H9 (cell line): Measurements from ENCODE around the gene FHOD3. TPM values are rescaled to one million over a fixed set of nuclear protein-coding genes. Genes with fewer than 3 reads are reported as not detected.

Experiments
- DNase-seq: peaks from one replicate; pipeline ENCODE4 v3.0.0-alpha.2; 2017
- H2AFZ ChIP-seq: one replicate; pipeline ENCODE4 v1.6.1; 2013; ENCODE audit warnings: mild to moderate bottlenecking, low read length, control low read depth, moderate library complexity
- H2AK5ac ChIP-seq: 2 replicates; pipeline ENCODE4 v1.6.1; 2013; ENCODE audit warnings: low read length, control low read depth, mixed read lengths; ENCODE audit not compliant: insufficient read length
- H2BK120ac ChIP-seq: one replicate; pipeline ENCODE4 v1.6.1; 2013; ENCODE audit warnings: low read depth, mild to moderate bottlenecking, low read length, control low read depth, inconsistent platforms; ENCODE audit not compliant: poor library complexity, severe bottlenecking
- H2BK12ac ChIP-seq: 2 replicates; pipeline ENCODE4 v1.6.1; 2013; ENCODE audit warnings: low read length, control low read depth, mixed read lengths, low read depth; ENCODE audit not compliant: insufficient read length
- H2BK15ac ChIP-seq: 2 replicates; pipeline ENCODE4 v1.6.1; 2013; ENCODE audit warnings: low read depth, low read length, control low read depth
- H2BK20ac ChIP-seq: one replicate; pipeline ENCODE4 v1.6.1; 2013; ENCODE audit warnings: low read depth, mild to moderate bottlenecking, low read length, control low read depth, inconsistent platforms; ENCODE audit not compliant: poor library complexity, severe bottlenecking
- H2BK5ac ChIP-seq: 2 replicates; pipeline ENCODE4 v1.6.1; 2013; ENCODE audit warnings: low read length, control low read depth, mixed read lengths; ENCODE audit not compliant: insufficient read length
- H3K14ac ChIP-seq: 2 replicates; pipeline ENCODE4 v1.6.1; 2013; ENCODE audit warnings: low read length, control low read depth; ENCODE audit not compliant: insufficient read depth
- H3K18ac ChIP-seq: 2 replicates; pipeline ENCODE4 v1.6.1; 2013; ENCODE audit warnings: low read depth, mild to moderate bottlenecking, mixed read lengths, low read length, control low read depth; ENCODE audit not compliant: insufficient read length
- H3K23ac ChIP-seq: 2 replicates; pipeline ENCODE4 v1.6.1; 2013; ENCODE audit warnings: low read length, control low read depth, mixed read lengths, low read depth; ENCODE audit not compliant: insufficient read length
- H3K23me2 ChIP-seq: 2 replicates; pipeline ENCODE4 v1.6.1; 2013; ENCODE audit warnings: low read depth, mild to moderate bottlenecking, mixed read lengths, low read length, control low read depth; ENCODE audit not compliant: insufficient read length, poor library complexity, severe bottlenecking
- H3K27ac ChIP-seq: 2 replicates; pipeline ENCODE4 v1.5.1; 2013; ENCODE audit warnings: low read length, control low read depth, mixed read lengths, low read depth; ENCODE audit not compliant: insufficient read length
- H3K27me3 ChIP-seq: 2 replicates; pipeline ENCODE4 v1.6.1; 2013; ENCODE audit warnings: low read length, control low read depth, inconsistent platforms; ENCODE audit not compliant: insufficient read depth
- H3K4ac ChIP-seq: 2 replicates; pipeline ENCODE4 v1.6.1; 2013; ENCODE audit warnings: low read depth, mild to moderate bottlenecking, control low read depth, inconsistent platforms, low read length, moderate library complexity
- H3K4me1 ChIP-seq: 2 replicates; pipeline ENCODE4 v1.6.1; 2013; ENCODE audit warnings: low read length, control low read depth, inconsistent platforms; ENCODE audit not compliant: insufficient read depth
- H3K4me2 ChIP-seq: 2 replicates; pipeline ENCODE4 v1.6.1; 2013; ENCODE audit warnings: low read length, control low read depth, mixed read lengths; ENCODE audit not compliant: insufficient read length, insufficient read depth
- H3K56ac ChIP-seq: 2 replicates; pipeline ENCODE4 v1.6.1; 2013; ENCODE audit warnings: low read depth, mild to moderate bottlenecking, mixed read lengths, low read length, control low read depth; ENCODE audit not compliant: insufficient read length
- H3K79me1 ChIP-seq: 2 replicates; pipeline ENCODE4 v1.6.1; 2013; ENCODE audit warnings: low read depth, mild to moderate bottlenecking, moderate library complexity, low read length, control low read depth, inconsistent platforms; ENCODE audit not compliant: insufficient read depth, poor library complexity, severe bottlenecking
- H3K79me2 ChIP-seq: 2 replicates; pipeline ENCODE4 v1.6.1; 2013; ENCODE audit warnings: low read length, control low read depth, inconsistent platforms; ENCODE audit not compliant: insufficient read depth
- H3K9ac ChIP-seq: 2 replicates; pipeline ENCODE4 v1.6.1; 2013; ENCODE audit warnings: low read length, control low read depth, mixed read lengths; ENCODE audit not compliant: insufficient read length; ENCODE audit errors: extremely low read depth
- H3K9me3 ChIP-seq: one replicate; pipeline ENCODE4 v1.6.1; 2013; ENCODE audit warnings: low read depth, low read length, inconsistent platforms; ENCODE audit not compliant: control insufficient read depth
- H3T11ph ChIP-seq: one replicate; pipeline ENCODE4 v1.6.1; 2013; ENCODE audit warnings: mild to moderate bottlenecking, low read length, control low read depth, inconsistent platforms
- H4K20me1 ChIP-seq: one replicate; pipeline ENCODE4 v1.6.1; 2013; ENCODE audit not compliant: control insufficient read depth, insufficient read length, insufficient read depth
- H4K5ac ChIP-seq: 2 replicates; pipeline ENCODE4 v1.6.1; 2013; ENCODE audit warnings: low read depth, mild to moderate bottlenecking, mixed read lengths, low read length, control low read depth; ENCODE audit not compliant: insufficient read length
- H4K8ac ChIP-seq: replicated peaks from 2 replicates; pipeline ENCODE4 v1.6.1; 2013; ENCODE audit warnings: low read length, control low read depth, mixed read lengths, low read depth; ENCODE audit not compliant: insufficient read length
- H4K91ac ChIP-seq: 2 replicates; pipeline ENCODE4 v1.6.1; 2013; ENCODE audit warnings: low read depth, mild to moderate bottlenecking, moderate library complexity, mixed read lengths, low read length, control low read depth; ENCODE audit not compliant: insufficient read length
- H3K27ac Mint-ChIP-seq, 3 experiments: 2 replicates in 2 of 3; 3 replicates in 1 of 3; pipeline ENCODE4 v1.8.0; 2020 to 2021; ENCODE audit warnings: mixed read lengths in 3 of 3, mild to moderate bottlenecking in 1 of 3, moderate library complexity in 1 of 3
- H3K27me3 Mint-ChIP-seq: 2 replicates; pipeline ENCODE4 v1.8.0; 2021; ENCODE audit warnings: low read depth, mild to moderate bottlenecking, moderate library complexity, mixed read lengths
- H3K36me3 Mint-ChIP-seq, 3 experiments: 2 replicates in 2 of 3; 3 replicates in 1 of 3; pipeline ENCODE4 v1.8.0; 2020 to 2021; ENCODE audit warnings: low read depth in 3 of 3, mixed read lengths in 3 of 3; ENCODE audit not compliant: insufficient read depth in 1 of 3
- H3K4me1 Mint-ChIP-seq, 2 experiments: 2 replicates each; pipeline ENCODE4 v1.8.0; 2020; ENCODE audit warnings: mixed read lengths in 2 of 2
- H3K4me3 Mint-ChIP-seq, 2 experiments: 2 replicates in 1 of 2; 3 replicates in 1 of 2; pipeline ENCODE4 v1.8.0; 2020 to 2021; ENCODE audit warnings: mild to moderate bottlenecking in 2 of 2, mixed read lengths in 2 of 2, moderate library complexity in 1 of 2
- H3K9me3 Mint-ChIP-seq, 2 experiments: 2 replicates in 1 of 2; 3 replicates in 1 of 2; pipeline ENCODE4 v1.8.0; 2020; ENCODE audit warnings: mild to moderate bottlenecking in 2 of 2, mixed read lengths in 2 of 2, moderate library complexity in 1 of 2
- WGBS: extraction: QIAGEN DNeasy Blood & Tissue Kit; methylation state at CpG from one replicate; pipeline ENCODE4 v1.1.7; 2013; ENCODE audit warnings: missing lambda C conversion rate, low lambda C conversion rate, mixed read lengths; ENCODE audit not compliant: insufficient read length; ENCODE audit errors: extremely low coverage; 5-methylcytosine and 5-hydroxymethylcytosine counted together
- total RNA-seq: library from RNA; stranded (reverse); gene quantifications from 2 replicates; pipeline ENCODE4 v1.2.1, GENCODE V29; 2021
- TF ChIP-seq, protein P1 (sequence below): fragments of 200-600 bp; sonication (generic); conservative IDR thresholded peaks from 3 replicates; pipeline ENCODE4 v1.8.0; 2021; ENCODE audit warnings: antibody characterized with exemption, mild to moderate bottlenecking

Gene FHOD3
- total RNA-seq, 1 experiment from 2014 or later: 8.0 TPM

DNA sequence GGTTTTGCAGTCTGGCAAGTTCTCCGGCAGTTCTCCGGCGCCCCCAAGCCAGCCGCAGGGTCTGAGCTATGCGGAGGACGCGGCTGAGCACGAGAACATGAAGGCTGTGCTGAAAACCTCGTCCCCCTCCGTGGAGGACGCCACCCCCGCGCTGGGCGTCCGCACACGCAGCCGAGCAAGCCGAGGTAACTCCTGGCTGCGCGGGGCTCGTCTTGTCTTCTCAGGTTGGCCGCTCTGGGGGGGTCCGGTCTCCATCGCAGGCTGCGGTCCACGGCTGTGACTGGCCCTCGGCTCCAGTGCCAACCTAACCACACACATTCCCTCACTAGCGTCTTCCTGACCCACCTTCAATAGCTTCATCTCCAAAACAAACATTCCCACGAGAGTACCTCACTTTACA is 463.1 kb downstream of the FHOD3 start:
- no peak overlapping the region for H2BK5ac ChIP-seq
- H3T11ph ChIP-seq: no peak overlapping the region
- H3K9me3 Mint-ChIP-seq: no peaks in the 10 kb centered on the region
- no peak overlapping the region for H3K18ac ChIP-seq
- H3K9ac ChIP-seq: no peak overlapping the region
- peaks cover 0 to 8% (median 5%) of the 10 kb centered on the region in 3 experiments; a peak in 2 of 7 replicates for H3K36me3 Mint-ChIP-seq
- H3K4me1 Mint-ChIP-seq: peaks cover 7 to 14% of the 10 kb centered on the region in 2 experiments; a peak in 3 of 4 replicates
- H3K4me2 ChIP-seq: no peak overlapping the region
- H3K4me3 Mint-ChIP-seq: no peak overlapping the region
- no peak overlapping the region for H3K4ac ChIP-seq
- no peak overlapping the region for H2BK20ac ChIP-seq
- no peaks in the 10 kb centered on the region for H3K4me1 ChIP-seq
- DNase-seq: no peak
- H2AK5ac ChIP-seq: no peak overlapping the region
- H2BK15ac ChIP-seq: no peak overlapping the region
- WGBS: no CpG with 5 or more reads among the region's 29 CpGs
- no peaks in the 10 kb centered on the region for H3K27me3 Mint-ChIP-seq
- H3K9me3 ChIP-seq: no peaks in the 10 kb centered on the region
- H3K56ac ChIP-seq: no peak overlapping the region
- TF ChIP-seq, protein P1, sequence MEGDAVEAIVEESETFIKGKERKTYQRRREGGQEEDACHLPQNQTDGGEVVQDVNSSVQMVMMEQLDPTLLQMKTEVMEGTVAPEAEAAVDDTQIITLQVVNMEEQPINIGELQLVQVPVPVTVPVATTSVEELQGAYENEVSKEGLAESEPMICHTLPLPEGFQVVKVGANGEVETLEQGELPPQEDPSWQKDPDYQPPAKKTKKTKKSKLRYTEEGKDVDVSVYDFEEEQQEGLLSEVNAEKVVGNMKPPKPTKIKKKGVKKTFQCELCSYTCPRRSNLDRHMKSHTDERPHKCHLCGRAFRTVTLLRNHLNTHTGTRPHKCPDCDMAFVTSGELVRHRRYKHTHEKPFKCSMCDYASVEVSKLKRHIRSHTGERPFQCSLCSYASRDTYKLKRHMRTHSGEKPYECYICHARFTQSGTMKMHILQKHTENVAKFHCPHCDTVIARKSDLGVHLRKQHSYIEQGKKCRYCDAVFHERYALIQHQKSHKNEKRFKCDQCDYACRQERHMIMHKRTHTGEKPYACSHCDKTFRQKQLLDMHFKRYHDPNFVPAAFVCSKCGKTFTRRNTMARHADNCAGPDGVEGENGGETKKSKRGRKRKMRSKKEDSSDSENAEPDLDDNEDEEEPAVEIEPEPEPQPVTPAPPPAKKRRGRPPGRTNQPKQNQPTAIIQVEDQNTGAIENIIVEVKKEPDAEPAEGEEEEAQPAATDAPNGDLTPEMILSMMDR: no peak
- no peak overlapping the region for H3K14ac ChIP-seq
- no peak overlapping the region for H4K8ac ChIP-seq
- H3K27ac Mint-ChIP-seq: no peak overlapping the region
- H3K23me2 ChIP-seq: no peaks in the 10 kb centered on the region
- no peaks in the 10 kb centered on the region for H4K20me1 ChIP-seq
- H2AFZ ChIP-seq: no peak overlapping the region
- no peak overlapping the region for H3K27ac ChIP-seq
- no peaks in the 10 kb centered on the region for H3K79me2 ChIP-seq
- no peak overlapping the region for H3K23ac ChIP-seq
- H2BK12ac ChIP-seq: no peak overlapping the region
- H4K91ac ChIP-seq: no peak overlapping the region
- H3K27me3 ChIP-seq: no peaks in the 10 kb centered on the region
- H4K5ac ChIP-seq: no peak overlapping the region
- no peaks in the 10 kb centered on the region for H3K79me1 ChIP-seq
- no peak overlapping the region for H2BK120ac ChIP-seq
